ENCODE data around the gene PLGRKT. TPM values are rescaled to one million over a fixed set of nuclear protein-coding genes. Genes with fewer than 3 reads are reported as not detected.

Gene PLGRKT
- total RNA-seq, 1 experiment from 2014 or later, result 22.0 TPM

- no peak for DNase-seq
- Histone ChIP-seq H2AFZ (no peak overlapping the region), H3K79me2 (ENCODE audit: low read depth) (no peaks in the 10 kb centered on the region), H3K4me3 (no peak overlapping the region), H3K27me3 (ENCODE audit: insufficient read depth, low read depth) (no peaks in the 10 kb centered on the region), H3K4me1 (replicated peaks; ENCODE audit: insufficient read depth) (no peaks in the 10 kb centered on the region), H3F3A (ENCODE audit: insufficient read depth, low read depth) (no peaks in the 10 kb centered on the region), H3K9me3 (ENCODE audit: insufficient read depth, low read depth) (no peaks in the 10 kb centered on the region), H3K27ac (no peak overlapping the region), H3K9me2 (ENCODE audit: insufficient read depth) (no peaks in the 10 kb centered on the region), H4K20me1 (ENCODE audit: insufficient read depth) (no peaks in the 10 kb centered on the region), H3K36me3 (ENCODE audit: low read depth) (no peaks in the 10 kb centered on the region), H3K4me2 (no peak overlapping the region)
- intact Hi-C loops (cut with micrococcal nuclease; ENCODE audit: unreplicated experiment), result no loop called here
- ChIA-PET CTCF (no interaction called here), POLR2A (ENCODE audit: unreplicated experiment) (no interaction called here)
- no peak for TF ChIP-seq CTCF (conservative IDR thresholded peaks at IDR 0.05)
- TF ChIP-seq EZH2 (IDR thresholded peaks at IDR 0.05; ENCODE audit: low read depth), result no peak
- BruUV-seq (replicated peaks), result no TSS peak
Measured at GRCh38 chr9:5418481-5418880, 19.2 kb downstream of the PLGRKT start.

GRCh38 chr9:5416953-5417352 is 20.8 kb downstream of the PLGRKT start:
- H3K27ac ChIP-seq, result no peak overlapping the region
- H3K9me3 ChIP-seq (ENCODE audit: insufficient read depth, low read depth), result no peaks in the 10 kb centered on the region
- intact Hi-C loops (cut with micrococcal nuclease; ENCODE audit: unreplicated experiment), result no loop called here
- H3K9me2 ChIP-seq (ENCODE audit: insufficient read depth), result no peaks in the 10 kb centered on the region
- H3K36me3 ChIP-seq (ENCODE audit: low read depth), result no peaks in the 10 kb centered on the region
- H3K79me2 ChIP-seq (ENCODE audit: low read depth), result no peaks in the 10 kb centered on the region
- CTCF ChIA-PET, result interaction anchor here (0.5 kb wide), 1 partner anchor 76 kb away, joined by 11 read pairs; no protein-coding TSS in a partner anchor
- H3K4me3 ChIP-seq, result no peak overlapping the region
- H3K4me1 ChIP-seq (replicated peaks; ENCODE audit: insufficient read depth), result no peaks in the 10 kb centered on the region
- H3K4me2 ChIP-seq, result no peak overlapping the region
- no peaks in the 10 kb centered on the region for H3F3A ChIP-seq (ENCODE audit: insufficient read depth, low read depth)
- H2AFZ ChIP-seq, result no peak overlapping the region
- BruUV-seq (replicated peaks), result no TSS peak
- TF ChIP-seq EZH2 (IDR thresholded peaks at IDR 0.05; ENCODE audit: low read depth) (no peak), CTCF (conservative IDR thresholded peaks at IDR 0.05) (no peak)
- POLR2A ChIA-PET (ENCODE audit: unreplicated experiment), result no interaction called here
- no peak for DNase-seq
- H4K20me1 ChIP-seq (ENCODE audit: insufficient read depth), result no peaks in the 10 kb centered on the region
- no peaks in the 10 kb centered on the region for H3K27me3 ChIP-seq (ENCODE audit: insufficient read depth, low read depth)

GRCh38 chr9:5408596-5408995 is 29.1 kb downstream of the PLGRKT start:
- H3K4me2 ChIP-seq, result no peak overlapping the region
- CTCF ChIA-PET, result no interaction called here
- H3K36me3 ChIP-seq (ENCODE audit: low read depth), result no peaks in the 10 kb centered on the region
- intact Hi-C loops (cut with micrococcal nuclease; ENCODE audit: unreplicated experiment), result no loop called here
- no peak for DNase-seq
- TF ChIP-seq CTCF (conservative IDR thresholded peaks at IDR 0.05), result no peak
- no peak for TF ChIP-seq EZH2 (IDR thresholded peaks at IDR 0.05; ENCODE audit: low read depth)
- H3K4me1 ChIP-seq (replicated peaks; ENCODE audit: insufficient read depth), result no peaks in the 10 kb centered on the region
- no peak overlapping the region for H2AFZ ChIP-seq
- no TSS peak for BruUV-seq (replicated peaks)
- H3K9me3 ChIP-seq (ENCODE audit: insufficient read depth, low read depth), result peaks cover 3% of the 10 kb centered on the region; the same call in 1 of the 2 replicates
- no peaks in the 10 kb centered on the region for H4K20me1 ChIP-seq (ENCODE audit: insufficient read depth)
- H3K27me3 ChIP-seq (ENCODE audit: insufficient read depth, low read depth), result no peaks in the 10 kb centered on the region
- no peaks in the 10 kb centered on the region for H3K9me2 ChIP-seq (ENCODE audit: insufficient read depth)
- POLR2A ChIA-PET (ENCODE audit: unreplicated experiment), result no interaction called here
- no peaks in the 10 kb centered on the region for H3K79me2 ChIP-seq (ENCODE audit: low read depth)
- no peaks in the 10 kb centered on the region for H3F3A ChIP-seq (ENCODE audit: insufficient read depth, low read depth)
- H3K27ac ChIP-seq, result no peak overlapping the region
- no peak overlapping the region for H3K4me3 ChIP-seq

Data from PC-9 (cell line).